Measurements from ENCODE around the gene OGFR.

Gene OGFR

GRCh38 chr20:62812181-62812906 lies 7.7 kb downstream of the OGFR start:
- no peak for TF ChIP-seq CTCF (conservative IDR thresholded peaks at IDR 0.05; ENCODE audit: low read depth, low read length)
- H3K4me3 ChIP-seq (ENCODE audit: low read depth, low read length) = no peak overlapping the region
- DNase-seq (ENCODE audit: low read depth) = no peak

GRCh38 chr20:62812907-62813200 lies 8.2 kb downstream of the OGFR start:
- TF ChIP-seq CTCF (conservative IDR thresholded peaks at IDR 0.05; ENCODE audit: low read depth, low read length) = no peak
- H3K4me3 ChIP-seq (ENCODE audit: low read depth, low read length) = no peak overlapping the region
- no peak for DNase-seq (ENCODE audit: low read depth)

- TF ChIP-seq CTCF (conservative IDR thresholded peaks at IDR 0.05; ENCODE audit: low read depth, low read length) = no peak
- DNase-seq (ENCODE audit: low read depth) = no peak
- no peak overlapping the region for H3K4me3 ChIP-seq (ENCODE audit: low read depth, low read length)
These were observed 9.0 kb downstream of the OGFR start for GRCh38 chr20:62813588-62813987.

- no peak for DNase-seq (ENCODE audit: low read depth)
- H3K4me3 ChIP-seq (ENCODE audit: low read depth, low read length) = no peak overlapping the region
- TF ChIP-seq CTCF (conservative IDR thresholded peaks at IDR 0.05; ENCODE audit: low read depth, low read length) = no peak
These were observed 9.5 kb downstream of the OGFR start for GRCh38 chr20:62814060-62814708.

GRCh38 chr20:62814709-62815065 lies 10.1 kb downstream of the OGFR start:
- H3K4me3 ChIP-seq (ENCODE audit: low read depth, low read length) = no peak overlapping the region
- no peak for TF ChIP-seq CTCF (conservative IDR thresholded peaks at IDR 0.05; ENCODE audit: low read depth, low read length)
- DNase-seq (ENCODE audit: low read depth) = no peak

GRCh38 chr20:62815066-62815991 lies 10.7 kb downstream of the OGFR start:
- TF ChIP-seq CTCF (conservative IDR thresholded peaks at IDR 0.05; ENCODE audit: low read depth, low read length) = no peak

More at GRCh38 chr20:62815066-62815991, 10.7 kb downstream of the OGFR start:
- DNase-seq (ENCODE audit: low read depth) = peak; percentile 54
- H3K4me3 ChIP-seq (ENCODE audit: low read depth, low read length) = no peak overlapping the region

All from choroid plexus epithelial cell (primary cell).